Tibial nerve (tissue), 4 donors: Measurements from ENCODE around the gene PISD. TPM values are rescaled to one million over a fixed set of nuclear protein-coding genes. Genes with fewer than 3 reads are reported as not detected.

Experiments used
- DNase-seq, 2 donors: peaks; one replicate each; pipeline ENCODE4 v3.0.0-alpha.2; 2019; ENCODE audit warnings: low spot score in 2 of 2
- H3K27ac ChIP-seq, 4 donors: fragments of 200-600 bp; sonication (generic) in 3 of 4; one replicate each; pipeline ENCODE4 v1.5.1; 2017 to 2019; ENCODE audit warnings: mild to moderate bottlenecking in 1 of 4
- H3K27me3 ChIP-seq, 2 donors: fragments of 200-600 bp; sonication (generic) in 1 of 2; one replicate each; pipeline versions ENCODE4 v1.5.1 to v1.6.0; 2017 to 2019
- H3K36me3 ChIP-seq, 3 donors: fragments of 200-600 bp; sonication (generic); one replicate each; pipeline ENCODE4 v1.5.1; 2018 to 2019
- H3K4me1 ChIP-seq, 4 donors: fragments of 200-600 bp; sonication (generic) in 3 of 4; one replicate each; pipeline ENCODE4 v1.5.1; 2017 to 2019
- H3K4me3 ChIP-seq, 4 donors: fragments of 200-600 bp; sonication (generic) in 3 of 4; one replicate each; pipeline ENCODE4 v1.5.1; 2017 to 2019; ENCODE audit warnings: mild to moderate bottlenecking in 1 of 4, moderate library complexity in 1 of 4
- H3K9me3 ChIP-seq, 4 donors: fragments of 200-600 bp; sonication (generic) in 3 of 4; one replicate each; pipeline ENCODE4 v1.5.1; 2017 to 2019
- CTCF ChIP-seq, 5 experiments: fragments of 200-600 bp in 3 of 5; fragments of 450-650 bp in 2 of 5; sonication (generic) in 3 of 5; IDR thresholded peaks; one replicate each; pipeline ENCODE4 v1.5.1; 2016 to 2019; ENCODE audit warnings: antibody characterized with exemption in 5 of 5, mild to moderate bottlenecking in 3 of 5, moderate library complexity in 2 of 5
- EP300 ChIP-seq, 2 donors: sonication (generic); formaldehyde crosslinking; IDR thresholded peaks; one replicate each; pipeline ENCODE4 v1.6.1; 2017; ENCODE audit warnings: antibody characterized with exemption in 2 of 2, mild to moderate bottlenecking in 1 of 2
- POLR2A ChIP-seq, 2 donors: fragments of 450-650 bp; IDR thresholded peaks; one replicate each; pipeline ENCODE4 v1.6.1; 2017; ENCODE audit warnings: antibody characterized with exemption in 2 of 2, mild to moderate bottlenecking in 2 of 2, moderate library complexity in 2 of 2
- WGBS, 2 donors: methylation state at CpG; one replicate each; pipeline ENCODE4 v1.1.5; 2018; 5-methylcytosine and 5-hydroxymethylcytosine counted together
- total RNA-seq, 4 donors: library from RNA; depleted of rRNA; stranded (reverse); fragments of >200 nt; gene quantifications; one replicate each; pipeline ENCODE4 v1.1.0, GENCODE V29; 2016

The PISD gene
- total RNA-seq, 4 donors from 2014 or later, result 26.9 to 44.7 (median 36.2) TPM

- Histone ChIP-seq H3K4me3 (no peak overlapping the region), H3K27ac (no peak overlapping the region), H3K9me3 (no peaks in the 10 kb centered on the region), H3K36me3 (peaks cover 0 to 57% (median 0%) of the 10 kb centered on the region in 3 donors), H3K27me3 (no peaks in the 10 kb centered on the region), H3K4me1 (no peaks in the 10 kb centered on the region)
- DNase-seq, result no peak
- WGBS, 2 donors, result 80 to 88% methylated on average over 7 of the region's 7 CpGs
- TF ChIP-seq EP300 (IDR thresholded peaks at IDR 0.05) (no peak), CTCF (IDR thresholded peaks at IDR 0.05) (no peak), POLR2A (IDR thresholded peaks at IDR 0.05) (no peak)
These were observed 75.7 kb downstream of the PISD start for GRCh38 chr22:31586137-31586920.

- H3K4me1 ChIP-seq, result no peaks in the 10 kb centered on the region
- H3K27me3 ChIP-seq, result no peaks in the 10 kb centered on the region
- no peaks in the 10 kb centered on the region for H3K9me3 ChIP-seq
- no peak overlapping the region for H3K27ac ChIP-seq
- H3K4me3 ChIP-seq, result no peak overlapping the region
- H3K36me3 ChIP-seq, result peaks cover 0 to 63% (median 0%) of the 10 kb centered on the region in 3 donors
- no peak for DNase-seq
- WGBS, 2 donors, result 64 to 75% methylated on average over 3 of the region's 3 CpGs
- TF ChIP-seq CTCF (IDR thresholded peaks at IDR 0.05) (no peak), EP300 (IDR thresholded peaks at IDR 0.05) (no peak)
These were observed 76.7 kb downstream of the PISD start for GRCh38 chr22:31585161-31585859.

- H3K27ac ChIP-seq, result no peak overlapping the region
These were observed 77.2 kb downstream of the PISD start for GRCh38 chr22:31584804-31585160.

GRCh38 chr22:31583861-31584485 is 78.0 kb downstream of the PISD start:
- Histone ChIP-seq H3K4me3 (no peak overlapping the region), H3K27ac (no peak overlapping the region), H3K4me1 (no peaks in the 10 kb centered on the region), H3K36me3 (peaks cover 0 to 68% (median 0%) of the 10 kb centered on the region in 3 donors), H3K9me3 (no peaks in the 10 kb centered on the region), H3K27me3 (no peaks in the 10 kb centered on the region)
- TF ChIP-seq POLR2A (IDR thresholded peaks at IDR 0.05), result no peak
- DNase-seq, result no peak
- 79 to 83% methylated on average over 3 of the region's 3 CpGs for WGBS, 2 donors

More at GRCh38 chr22:31584804-31585160, 77.2 kb downstream of the PISD start:
- no peaks in the 10 kb centered on the region for H3K27me3 ChIP-seq
- DNase-seq, result no peak
- 89 to 95% methylated on average over 5 of the region's 5 CpGs for WGBS, 2 donors
- TF ChIP-seq CTCF (IDR thresholded peaks at IDR 0.05) (no peak), POLR2A (IDR thresholded peaks at IDR 0.05) (no peak), EP300 (IDR thresholded peaks at IDR 0.05) (no peak)
- H3K36me3 ChIP-seq, result peaks cover 0 to 68% (median 0%) of the 10 kb centered on the region in 3 donors
- H3K4me3 ChIP-seq, result no peak overlapping the region
- no peaks in the 10 kb centered on the region for H3K4me1 ChIP-seq
- no peaks in the 10 kb centered on the region for H3K9me3 ChIP-seq

- no peak for DNase-seq
- WGBS, 2 donors, result 82 to 88% methylated on average over 1 of the region's 1 CpG
- TF ChIP-seq CTCF (IDR thresholded peaks at IDR 0.05) (no peak), POLR2A (IDR thresholded peaks at IDR 0.05) (no peak), EP300 (IDR thresholded peaks at IDR 0.05) (no peak)
These were observed 82.2 kb downstream of the PISD start for GRCh38 chr22:31579835-31580242.

More at GRCh38 chr22:31579835-31580242, 82.2 kb downstream of the PISD start:
- no peaks in the 10 kb centered on the region for H3K27me3 ChIP-seq
- no peaks in the 10 kb centered on the region for H3K9me3 ChIP-seq
- no peak overlapping the region for H3K27ac ChIP-seq
- H3K4me3 ChIP-seq, result no peak overlapping the region
- peaks cover 0 to 69% (median 0%) of the 10 kb centered on the region in 3 donors for H3K36me3 ChIP-seq
- no peaks in the 10 kb centered on the region for H3K4me1 ChIP-seq
